Peyer's patch (tissue), 4 donors: Measurements from ENCODE around the gene MMP11. TPM values are rescaled to one million over a fixed set of nuclear protein-coding genes. Genes with fewer than 3 reads are reported as not detected.

ENCODE experiments used
- DNase-seq, 3 donors: peaks; one replicate each; pipeline ENCODE4 v3.0.0-alpha.2; 2017 to 2019
- H3K27ac ChIP-seq, 4 donors: fragments of 200-600 bp; sonication (generic); one replicate each; pipeline ENCODE4 v1.5.1; 2016 to 2019
- H3K27me3 ChIP-seq, 2 donors: fragments of 200-600 bp; sonication (generic); one replicate each; pipeline ENCODE4 v1.5.1; 2019
- H3K36me3 ChIP-seq, 3 donors: fragments of 200-600 bp; sonication (generic); one replicate each; pipeline ENCODE4 v1.5.1; 2016 to 2019
- H3K4me1 ChIP-seq, 4 donors: fragments of 200-600 bp; sonication (generic); one replicate each; pipeline ENCODE4 v1.5.1; 2016 to 2019
- H3K4me3 ChIP-seq, 4 donors: fragments of 200-600 bp; sonication (generic); 1 replicate in 3 of 4; 2 replicates in 1 of 4; pipeline ENCODE4 v1.5.1; 2016 to 2019; ENCODE audit warnings: mild to moderate bottlenecking in 1 of 4
- H3K9me3 ChIP-seq, 4 donors: fragments of 200-600 bp; sonication (generic); one replicate each; pipeline ENCODE4 v1.5.1; 2016 to 2019; ENCODE audit warnings: mild to moderate bottlenecking in 1 of 4
- POLR2A ChIP-seq, 2 donors: fragments of 450-650 bp; IDR thresholded peaks; one replicate each; pipeline ENCODE4 v1.5.1; 2017; ENCODE audit warnings: antibody characterized with exemption in 2 of 2, mild to moderate bottlenecking in 2 of 2, moderate library complexity in 2 of 2
- total RNA-seq, 4 donors: library from RNA; depleted of rRNA; stranded (reverse); fragments of >200 nt; gene quantifications; one replicate each; pipeline ENCODE4 v1.1.0, GENCODE V29; 2016
- TF ChIP-seq, protein P1 (sequence below), 6 experiments: fragments of 450-650 bp in 4 of 6; fragments of 200-600 bp in 2 of 6; sonication (generic) in 1 of 6; IDR thresholded peaks; one replicate each; pipeline ENCODE4 v1.5.1; 2017 to 2019; ENCODE audit warnings: antibody characterized with exemption in 6 of 6, mild to moderate bottlenecking in 3 of 6, moderate library complexity in 1 of 6

The MMP11 gene
- total RNA-seq, 4 donors from 2014 or later, result 2.9 to 19.5 (median 13.7) TPM

DNA sequence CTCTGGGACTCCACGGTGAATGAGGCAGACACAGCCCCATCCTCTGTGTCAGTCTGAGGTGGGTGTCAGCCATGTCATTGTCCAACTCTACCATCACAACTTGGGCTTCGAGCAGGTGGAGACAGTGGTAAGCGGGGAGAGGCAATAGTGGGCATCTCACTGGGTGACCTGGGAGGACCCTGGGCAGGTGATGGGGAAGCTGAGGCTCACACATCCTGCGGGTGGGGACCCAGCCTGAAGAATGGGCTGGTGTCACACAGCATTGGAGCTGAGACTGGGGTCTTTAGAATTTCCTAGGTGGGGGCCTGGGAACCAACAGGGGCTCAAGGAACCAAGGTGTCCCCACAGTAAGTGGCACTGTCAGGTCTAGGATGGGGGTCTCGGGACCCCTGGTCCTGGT is 7.1 kb downstream of the MMP11 start:
- DNase-seq, result no peak
- Histone ChIP-seq H3K27me3 (no peaks in the 10 kb centered on the region), H3K9me3 (no peaks in the 10 kb centered on the region), H3K4me1 (peaks cover 0 to 13% (median 0%) of the 10 kb centered on the region in 4 donors), H3K4me3 (no peak overlapping the region), H3K27ac (no peak overlapping the region), H3K36me3 (no peaks in the 10 kb centered on the region)
- TF ChIP-seq, protein P1, sequence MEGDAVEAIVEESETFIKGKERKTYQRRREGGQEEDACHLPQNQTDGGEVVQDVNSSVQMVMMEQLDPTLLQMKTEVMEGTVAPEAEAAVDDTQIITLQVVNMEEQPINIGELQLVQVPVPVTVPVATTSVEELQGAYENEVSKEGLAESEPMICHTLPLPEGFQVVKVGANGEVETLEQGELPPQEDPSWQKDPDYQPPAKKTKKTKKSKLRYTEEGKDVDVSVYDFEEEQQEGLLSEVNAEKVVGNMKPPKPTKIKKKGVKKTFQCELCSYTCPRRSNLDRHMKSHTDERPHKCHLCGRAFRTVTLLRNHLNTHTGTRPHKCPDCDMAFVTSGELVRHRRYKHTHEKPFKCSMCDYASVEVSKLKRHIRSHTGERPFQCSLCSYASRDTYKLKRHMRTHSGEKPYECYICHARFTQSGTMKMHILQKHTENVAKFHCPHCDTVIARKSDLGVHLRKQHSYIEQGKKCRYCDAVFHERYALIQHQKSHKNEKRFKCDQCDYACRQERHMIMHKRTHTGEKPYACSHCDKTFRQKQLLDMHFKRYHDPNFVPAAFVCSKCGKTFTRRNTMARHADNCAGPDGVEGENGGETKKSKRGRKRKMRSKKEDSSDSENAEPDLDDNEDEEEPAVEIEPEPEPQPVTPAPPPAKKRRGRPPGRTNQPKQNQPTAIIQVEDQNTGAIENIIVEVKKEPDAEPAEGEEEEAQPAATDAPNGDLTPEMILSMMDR (IDR thresholded peaks at IDR 0.05), result no peak
- no peak for TF ChIP-seq POLR2A (IDR thresholded peaks at IDR 0.05)

DNA sequence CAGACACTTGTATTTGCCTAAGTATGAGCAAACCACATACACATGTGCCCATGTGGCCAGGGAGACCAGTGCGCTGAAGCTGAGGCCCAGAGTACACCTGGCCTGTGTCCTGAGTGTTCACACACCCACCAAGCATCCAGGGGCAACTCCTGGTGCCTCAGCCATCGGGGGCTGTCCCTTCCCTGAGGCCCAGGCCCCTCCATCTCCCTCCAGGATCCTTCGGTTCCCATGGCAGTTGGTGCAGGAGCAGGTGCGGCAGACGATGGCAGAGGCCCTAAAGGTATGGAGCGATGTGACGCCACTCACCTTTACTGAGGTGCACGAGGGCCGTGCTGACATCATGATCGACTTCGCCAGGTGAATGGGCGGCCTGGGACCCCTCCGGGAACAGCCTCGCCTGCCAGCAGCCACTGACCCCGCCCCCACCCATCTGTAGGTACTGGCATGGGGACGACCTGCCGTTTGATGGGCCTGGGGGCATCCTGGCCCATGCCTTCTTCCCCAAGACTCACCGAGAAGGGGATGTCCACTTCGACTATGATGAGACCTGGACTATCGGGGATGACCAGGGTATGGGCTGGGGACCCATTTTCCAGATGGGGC is 7.6 kb downstream of the MMP11 start:
- no peak overlapping the region for H3K27ac ChIP-seq
- H3K4me3 ChIP-seq, result no peak overlapping the region
- H3K27me3 ChIP-seq, result no peaks in the 10 kb centered on the region
- no peak for DNase-seq
- no peaks in the 10 kb centered on the region for H3K36me3 ChIP-seq
- H3K4me1 ChIP-seq, result peaks cover 0 to 8% (median 0%) of the 10 kb centered on the region in 4 donors
- TF ChIP-seq POLR2A (IDR thresholded peaks at IDR 0.05), result no peak
- TF ChIP-seq, protein P1 (IDR thresholded peaks at IDR 0.05), result no peak
- no peaks in the 10 kb centered on the region for H3K9me3 ChIP-seq

DNA sequence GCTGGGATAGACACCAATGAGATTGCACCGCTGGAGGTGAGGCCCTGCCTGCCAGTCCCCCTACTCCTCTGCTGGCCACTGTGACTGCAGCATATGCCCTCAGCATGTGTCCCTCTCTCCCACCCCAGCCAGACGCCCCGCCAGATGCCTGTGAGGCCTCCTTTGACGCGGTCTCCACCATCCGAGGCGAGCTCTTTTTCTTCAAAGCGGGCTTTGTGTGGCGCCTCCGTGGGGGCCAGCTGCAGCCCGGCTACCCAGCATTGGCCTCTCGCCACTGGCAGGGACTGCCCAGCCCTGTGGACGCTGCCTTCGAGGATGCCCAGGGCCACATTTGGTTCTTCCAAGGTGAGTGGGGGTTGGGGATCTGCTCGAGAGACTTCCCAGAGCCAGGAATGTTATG is 8.4 kb downstream of the MMP11 start:
- no peak overlapping the region for H3K4me3 ChIP-seq
- H3K9me3 ChIP-seq, result no peaks in the 10 kb centered on the region
- TF ChIP-seq, protein P1 (IDR thresholded peaks at IDR 0.05), result no peak
- TF ChIP-seq POLR2A (IDR thresholded peaks at IDR 0.05), result no peak
- H3K4me1 ChIP-seq, result peaks cover 0 to 8% (median 0%) of the 10 kb centered on the region in 4 donors
- no peak overlapping the region for H3K27ac ChIP-seq
- no peak for DNase-seq
- no peaks in the 10 kb centered on the region for H3K27me3 ChIP-seq
- no peaks in the 10 kb centered on the region for H3K36me3 ChIP-seq

DNA sequence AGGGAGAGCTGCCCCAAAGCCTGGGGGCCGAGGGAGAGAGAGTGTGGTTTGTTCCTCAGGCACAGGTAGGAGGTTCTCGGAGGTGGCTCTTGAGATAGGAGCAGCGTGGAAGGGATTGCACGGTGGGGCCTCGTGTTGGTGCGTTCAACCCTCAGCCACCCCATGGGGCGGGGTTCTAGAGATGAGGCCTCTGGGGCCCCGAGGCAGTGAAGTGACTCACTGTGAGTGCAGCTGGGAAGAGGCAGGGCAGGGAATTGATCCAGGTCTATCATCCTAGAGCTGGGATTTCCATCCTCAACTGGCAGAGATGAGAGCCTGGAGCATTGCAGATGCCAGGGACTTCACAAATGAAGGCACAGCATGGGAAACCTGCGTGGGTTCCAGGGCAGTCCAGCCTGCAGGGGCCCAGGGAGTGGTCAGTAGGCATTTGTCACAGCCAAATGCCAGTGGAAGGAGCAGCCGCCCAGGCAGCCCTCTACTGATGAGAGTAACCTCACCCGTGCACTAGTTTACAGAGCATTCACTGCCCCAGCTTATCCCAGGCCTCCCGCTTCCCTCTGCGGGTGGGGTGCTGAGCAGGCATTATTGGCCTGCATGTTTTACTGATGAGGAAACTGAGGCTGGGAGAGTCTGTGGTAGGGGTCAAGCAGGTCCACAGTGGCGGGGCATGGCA is 9.0 kb downstream of the MMP11 start:
- no peaks in the 10 kb centered on the region for H3K9me3 ChIP-seq
- no peaks in the 10 kb centered on the region for H3K36me3 ChIP-seq
- H3K27ac ChIP-seq, result no peak overlapping the region
- no peak for DNase-seq
- H3K4me1 ChIP-seq, result peaks cover 0 to 14% (median 2%) of the 10 kb centered on the region in 4 donors
- no peaks in the 10 kb centered on the region for H3K27me3 ChIP-seq
- no peak for TF ChIP-seq POLR2A (IDR thresholded peaks at IDR 0.05)
- TF ChIP-seq, protein P1 (IDR thresholded peaks at IDR 0.05), result no peak
- no peak overlapping the region for H3K4me3 ChIP-seq

DNA sequence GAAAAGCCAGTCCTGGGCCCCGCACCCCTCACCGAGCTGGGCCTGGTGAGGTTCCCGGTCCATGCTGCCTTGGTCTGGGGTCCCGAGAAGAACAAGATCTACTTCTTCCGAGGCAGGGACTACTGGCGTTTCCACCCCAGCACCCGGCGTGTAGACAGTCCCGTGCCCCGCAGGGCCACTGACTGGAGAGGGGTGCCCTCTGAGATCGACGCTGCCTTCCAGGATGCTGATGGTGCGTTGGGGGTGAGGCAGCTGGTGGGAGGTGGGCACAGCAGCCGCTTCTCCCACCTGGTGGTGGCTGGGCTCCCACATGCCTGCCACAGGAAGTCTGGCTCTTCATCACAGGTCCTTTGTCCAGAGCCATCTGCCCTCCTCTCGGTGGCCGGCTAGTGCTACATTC is 9.6 kb downstream of the MMP11 start:
- Histone ChIP-seq H3K4me3 (no peak overlapping the region), H3K27me3 (no peaks in the 10 kb centered on the region), H3K27ac (no peak overlapping the region), H3K4me1 (peaks cover 0 to 14% (median 2%) of the 10 kb centered on the region in 4 donors), H3K36me3 (no peaks in the 10 kb centered on the region), H3K9me3 (no peaks in the 10 kb centered on the region)
- TF ChIP-seq POLR2A (IDR thresholded peaks at IDR 0.05), result no peak
- TF ChIP-seq, protein P1 (IDR thresholded peaks at IDR 0.05), result no peak
- DNase-seq, result no peak
